GM23338 (cell line): ENCODE results near the gene C12orf42. TPM values are rescaled to one million over a fixed set of nuclear protein-coding genes. Genes with fewer than 3 reads are reported as not detected.

Source experiments
- ATAC-seq: fragments of 200-7000 bp; cut with Tn5 transposase; 3 replicates; pipeline ENCODE4 v1.9.1; 2020
- DNase-seq: peaks from one replicate; pipeline ENCODE4 v3.0.0-alpha.2; 2015; ENCODE audit warnings: low spot score
- H2AFZ ChIP-seq: fragments of 200-600 bp; sonication (generic); 2 replicates; pipeline ENCODE4 v1.8.0; 2016; ENCODE audit warnings: antibody characterized with exemption, mild to moderate bottlenecking, moderate library complexity
- H3F3A ChIP-seq: fragments of 200-600 bp; sonication (generic); replicated peaks from 2 replicates; pipeline ENCODE4 v1.8.0; 2017; ENCODE audit warnings: antibody characterized with exemption, mixed run types, low read depth
- H3K27ac ChIP-seq: fragments of 200-600 bp; sonication (generic); 2 replicates; pipeline ENCODE4 v1.6.1; 2016; ENCODE audit warnings: low read depth
- H3K27me3 ChIP-seq: fragments of 200-600 bp; sonication (generic); 2 replicates; pipeline ENCODE4 v1.8.0; 2016; ENCODE audit warnings: mild to moderate bottlenecking, mixed run types, moderate library complexity; ENCODE audit not compliant: insufficient read depth
- H3K36me3 ChIP-seq: fragments of 200-600 bp; sonication (generic); 2 replicates; pipeline ENCODE4 v1.8.0; 2016; ENCODE audit warnings: mild to moderate bottlenecking; ENCODE audit not compliant: insufficient read depth
- H3K4me1 ChIP-seq: fragments of 200-600 bp; sonication (generic); 2 replicates; pipeline ENCODE4 v1.8.0; 2016; ENCODE audit warnings: mild to moderate bottlenecking, moderate library complexity; ENCODE audit not compliant: insufficient read depth
- H3K4me2 ChIP-seq: fragments of 200-600 bp; sonication (generic); 2 replicates; pipeline ENCODE4 v1.7.1; 2017; ENCODE audit warnings: mixed run types
- H3K4me3 ChIP-seq: fragments of 200-600 bp; sonication (generic); 2 replicates; pipeline ENCODE4 v1.6.1; 2016; ENCODE audit warnings: mixed run types
- H3K79me2 ChIP-seq: fragments of 200-600 bp; sonication (generic); replicated peaks from 2 replicates; pipeline ENCODE4 v1.8.0; 2017; ENCODE audit warnings: mild to moderate bottlenecking; ENCODE audit not compliant: insufficient read depth
- H3K9me2 ChIP-seq: fragments of 200-600 bp; sonication (generic); 2 replicates; pipeline ENCODE4 v1.8.0; 2017; ENCODE audit not compliant: insufficient read depth
- H4K20me1 ChIP-seq: fragments of 200-600 bp; sonication (generic); replicated peaks from 2 replicates; pipeline ENCODE4 v1.8.0; 2017; ENCODE audit warnings: mild to moderate bottlenecking; ENCODE audit not compliant: insufficient read depth
- H3K27ac Mint-ChIP-seq: 2 replicates; pipeline ENCODE4 v1.8.0; 2020; ENCODE audit warnings: inconsistent platforms, mild to moderate bottlenecking, moderate library complexity, mixed read lengths
- H3K27me3 Mint-ChIP-seq: 3 replicates; pipeline ENCODE4 v1.8.0; 2022; ENCODE audit warnings: low read depth, mild to moderate bottlenecking, moderate library complexity, mixed read lengths, inconsistent platforms; ENCODE audit not compliant: insufficient read depth, poor library complexity
- H3K36me3 Mint-ChIP-seq: 3 replicates; pipeline ENCODE4 v1.8.0; 2021; ENCODE audit warnings: low read depth, mild to moderate bottlenecking, inconsistent platforms, moderate library complexity, mixed read lengths
- H3K4me1 Mint-ChIP-seq: 3 replicates; pipeline ENCODE4 v1.8.0; 2020; ENCODE audit warnings: mild to moderate bottlenecking, inconsistent platforms, mixed read lengths
- H3K4me3 Mint-ChIP-seq: 3 replicates; pipeline ENCODE4 v1.8.0; 2021; ENCODE audit warnings: moderate library complexity, mild to moderate bottlenecking, inconsistent platforms, mixed read lengths
- H3K9me3 Mint-ChIP-seq: 3 replicates; pipeline ENCODE4 v1.8.0; 2020; ENCODE audit warnings: moderate library complexity, mild to moderate bottlenecking, inconsistent platforms, mixed read lengths
- ETS1 ChIP-seq: IDR thresholded peaks from 2 replicates; pipeline ENCODE4 v1.6.1; 2016; ENCODE audit warnings: antibody characterized with exemption
- EZH2phosphoT487 ChIP-seq: fragments of 200-600 bp; sonication (generic); IDR thresholded peaks from one replicate; pipeline ENCODE4 v1.8.1; 2018; ENCODE audit warnings: antibody characterized with exemption; ENCODE audit not compliant: unreplicated experiment
- JUNB ChIP-seq: IDR thresholded peaks from one replicate; pipeline ENCODE4 v1.6.1; 2016; ENCODE audit warnings: antibody characterized with exemption; ENCODE audit not compliant: unreplicated experiment
- ZNF114 ChIP-seq: fragments of 250-450 bp; sonication (Bioruptor Pico); IDR thresholded peaks from 2 replicates; pipeline ENCODE4 v1.5.0; 2020; ENCODE audit warnings: mild to moderate bottlenecking, moderate library complexity
- ZNF462 ChIP-seq: fragments of 250-450 bp; sonication (Bioruptor Pico); IDR thresholded peaks from 2 replicates; pipeline ENCODE4 v1.5.0; 2020; ENCODE audit warnings: mild to moderate bottlenecking, moderate library complexity
- polyA plus RNA-seq: library from polyadenylated mRNA; unstranded; fragments of >200 nt; fragmentation: Nextera tagmentation; extraction: Ambion mirVana; gene quantifications from 2 replicates; pipeline ENCODE4 v1.2.1, GENCODE V29; 2016
- total RNA-seq: library from RNA; depleted of rRNA; stranded (reverse); fragments of >200 nt; shearing (Covaris generic); gene quantifications from 2 replicates; pipeline ENCODE4 v1.2.3, GENCODE V29; 2014

The C12orf42 gene
- total and polyA plus RNA-seq, 2 experiments from 2014 or later, result 0.45 TPM; not detected in 1

GRCh38 chr12:103493199-103493598 is 2.6 kb downstream of the C12orf42 start:
- ATAC-seq, result no peak
- DNase-seq, result no peak

More at GRCh38 chr12:103493199-103493598, 2.6 kb downstream of the C12orf42 start:
- Histone ChIP-seq H3F3A (no peaks in the 10 kb centered on the region), H3K4me1 (peaks cover 24% of the 10 kb centered on the region), H3K79me2 (no peaks in the 10 kb centered on the region), H4K20me1 (no peaks in the 10 kb centered on the region), H3K36me3 (no peaks in the 10 kb centered on the region), H3K27me3 (peaks cover 20% of the 10 kb centered on the region; the same call in 1 of the 2 replicates), H2AFZ (no peak overlapping the region), H3K9me2 (no peaks in the 10 kb centered on the region), H3K27ac (no peak overlapping the region), H3K4me3 (no peak overlapping the region), H3K4me2 (no peak overlapping the region)
- Mint-ChIP-seq H3K27ac (no peak overlapping the region), H3K4me1 (peaks cover 23% of the 10 kb centered on the region), H3K36me3 (no peaks in the 10 kb centered on the region), H3K9me3 (no peaks in the 10 kb centered on the region; the same call in 2 of the 3 replicates), H3K4me3 (no peak overlapping the region), H3K27me3 (peaks cover 7% of the 10 kb centered on the region)
- no peak for TF ChIP-seq ETS1
- no peak for TF ChIP-seq ZNF462
- TF ChIP-seq ZNF114 (CRISPR knock-in tag), result no peak
- TF ChIP-seq JUNB, result no peak
- TF ChIP-seq EZH2phosphoT487, result no peak
